OCI-LY3 (cell line): ENCODE results near the gene SLC6A12.

ENCODE experiments used
- H2AFZ ChIP-seq: fragments of 200-600, 300-600 bp; shearing (Covaris generic); 2 replicates; pipeline ENCODE4 v1.6.0; 2014; ENCODE audit warnings: antibody characterized with exemption, low read depth, low read length
- H3K27ac ChIP-seq: fragments of 200-600, 300-600 bp; sonication (generic); 2 replicates; pipeline ENCODE4 v1.5.1; 2014; ENCODE audit warnings: mild to moderate bottlenecking, low read length, moderate library complexity, mixed read lengths
- H3K27me3 ChIP-seq: fragments of 200-600, 300-600 bp; sonication (generic); 2 replicates; pipeline ENCODE4 v1.6.1; 2014; ENCODE audit warnings: low read depth, low read length, mixed read lengths
- H3K36me3 ChIP-seq: fragments of 200-600, 300-600 bp; sonication (generic); replicated peaks from 2 replicates; pipeline ENCODE3; 2014; ENCODE audit warnings: low read depth, low read length, mixed read lengths
- H3K4me1 ChIP-seq: fragments of 300-600, 200-600 bp; sonication (generic); 2 replicates; pipeline ENCODE4 v1.6.1; 2014; ENCODE audit warnings: low read length, mixed read lengths
- H3K4me2 ChIP-seq: fragments of 200-600, 300-600 bp; sonication (generic); 2 replicates; pipeline ENCODE4 v1.6.1; 2014; ENCODE audit warnings: low read length, mixed read lengths
- H3K4me3 ChIP-seq: fragments of 300-600, 200-600 bp; sonication (generic); 2 replicates; pipeline ENCODE4 v1.5.1; 2014; ENCODE audit warnings: antibody characterized with exemption, mild to moderate bottlenecking, low read length, moderate library complexity
- H3K79me2 ChIP-seq: fragments of 300-600, 200-600 bp; shearing (Covaris generic); 2 replicates; pipeline ENCODE4 v1.6.1; 2014; ENCODE audit warnings: mild to moderate bottlenecking, low read length, mixed read lengths
- H3K9ac ChIP-seq: fragments of 300-600, 200-600 bp; shearing (Covaris generic); 2 replicates; pipeline ENCODE4 v1.6.0; 2014; ENCODE audit warnings: mild to moderate bottlenecking, low read length, moderate library complexity
- H3K9me3 ChIP-seq: fragments of 200-600, 300-600 bp; shearing (Covaris generic); 2 replicates; pipeline ENCODE4 v1.6.1; 2014; ENCODE audit warnings: low read length, mixed read lengths; ENCODE audit not compliant: insufficient read depth
- H4K20me1 ChIP-seq: fragments of 200-600, 300-600 bp; sonication (generic); 2 replicates; pipeline ENCODE4 v1.6.1; 2016; ENCODE audit warnings: low read length, mixed read lengths; ENCODE audit not compliant: insufficient read depth
- CTCF ChIP-seq: fragments of 200-600, 300-600 bp; sonication (generic); IDR thresholded peaks from 2 replicates; pipeline ENCODE4 v1.5.1; 2014; ENCODE audit warnings: antibody characterized with exemption, low read length, low read depth
- EZH2phosphoT487 ChIP-seq: fragments of 200-600 bp; shearing (Covaris generic); IDR thresholded peaks from 2 replicates; pipeline ENCODE4 v1.6.1; 2018; ENCODE audit warnings: antibody characterized with exemption, mixed run types, low read depth

Gene SLC6A12

DNA sequence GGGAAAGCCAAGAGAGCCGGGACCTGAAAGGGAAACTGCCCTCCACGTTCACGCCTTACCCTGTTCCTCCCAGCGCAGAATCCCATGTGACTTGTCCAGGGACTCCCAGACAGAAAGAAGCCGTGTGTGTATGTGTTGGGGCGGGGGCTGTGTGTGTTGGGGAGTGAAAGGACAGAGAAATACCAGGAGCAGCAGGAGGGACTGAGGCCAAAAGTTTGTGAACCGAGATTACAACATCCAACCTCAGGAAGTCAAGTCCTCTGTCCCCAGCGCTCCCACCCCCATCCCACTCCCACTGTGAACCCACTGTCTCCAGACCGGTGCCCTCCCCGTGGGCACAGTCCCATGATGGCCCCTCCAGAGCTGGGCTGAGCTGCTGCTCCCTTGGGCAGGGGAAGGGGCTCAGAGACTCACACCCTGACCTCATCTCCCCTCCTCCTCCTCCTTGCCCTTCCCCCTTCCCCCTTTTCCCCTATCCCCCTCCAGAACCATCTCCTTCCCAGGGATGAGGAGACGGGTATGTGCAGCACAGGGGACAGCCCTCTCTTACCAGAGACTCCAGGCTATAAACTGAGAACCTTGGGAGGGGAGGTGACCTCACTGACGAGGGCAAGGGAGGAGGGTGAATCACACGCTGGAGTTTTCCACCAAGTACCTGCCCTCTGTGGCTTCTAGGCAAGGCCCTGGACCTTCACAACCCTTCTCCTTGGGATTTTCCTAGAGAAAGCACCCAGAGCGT lies at the start of gene SLC6A12:
Gene SLC6A12 (minus strand): TSS at position 155 of the 739 bp plus-strand sequence. CDS start 4,171 bp downstream, outside the sequence.
- H3K9ac ChIP-seq = no peak within 1 kb of the TSS; the same call in 1 of the 2 replicates
- no peak within 1 kb of the TSS for H3K27ac ChIP-seq
- no peaks in the 10 kb centered on the region for H4K20me1 ChIP-seq
- TF ChIP-seq CTCF (no peak), EZH2phosphoT487 (no peak)
- peak within 1 kb of the TSS; percentile 73 for H3K4me2 ChIP-seq
- H3K4me3 ChIP-seq = peak within 1 kb of the TSS; percentile 59
- peak within 1 kb of the TSS; percentile 41; the same call in 1 of the 2 replicates for H2AFZ ChIP-seq
- H3K36me3 ChIP-seq = no peaks in the 10 kb centered on the region
- peaks cover 25% of the 10 kb centered on the region for H3K4me1 ChIP-seq
- H3K9me3 ChIP-seq = no peaks in the 10 kb centered on the region
- H3K27me3 ChIP-seq = peaks cover 22% of the 10 kb centered on the region
- H3K79me2 ChIP-seq = no peaks in the 10 kb centered on the region

DNA sequence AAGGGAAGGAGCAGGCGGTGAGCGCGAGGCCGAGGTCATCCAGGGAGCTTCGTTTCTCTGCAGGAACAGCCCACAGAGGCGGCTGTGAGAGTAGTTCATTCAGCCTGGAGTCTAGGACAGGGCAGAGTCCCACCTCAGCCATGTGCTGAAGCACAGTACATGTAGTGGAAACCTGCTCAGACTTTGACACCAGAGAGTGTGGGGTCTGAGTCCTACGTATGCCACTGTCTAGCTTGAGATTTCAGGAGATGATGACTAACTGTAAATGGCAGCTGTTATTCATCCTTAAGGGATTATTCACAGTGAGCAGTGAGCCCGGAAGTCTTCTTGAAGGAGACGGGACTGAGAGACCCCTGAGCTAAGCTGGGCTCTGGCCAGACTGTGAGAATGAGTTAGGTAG lies 49.6 kb upstream of the SLC6A12 start:
- H3K27ac ChIP-seq = no peak overlapping the region
- H3K9ac ChIP-seq = no peak overlapping the region
- TF ChIP-seq CTCF (no peak), EZH2phosphoT487 (no peak)
- no peaks in the 10 kb centered on the region for H3K36me3 ChIP-seq
- no peak overlapping the region for H3K4me3 ChIP-seq
- H4K20me1 ChIP-seq = no peaks in the 10 kb centered on the region
- H3K9me3 ChIP-seq = no peaks in the 10 kb centered on the region
- H3K4me2 ChIP-seq = no peak overlapping the region
- H3K79me2 ChIP-seq = no peaks in the 10 kb centered on the region
- H3K4me1 ChIP-seq = no peaks in the 10 kb centered on the region
- peaks cover 9% of the 10 kb centered on the region; the same call in 1 of the 2 replicates for H3K27me3 ChIP-seq
- H2AFZ ChIP-seq = no peak overlapping the region

DNA sequence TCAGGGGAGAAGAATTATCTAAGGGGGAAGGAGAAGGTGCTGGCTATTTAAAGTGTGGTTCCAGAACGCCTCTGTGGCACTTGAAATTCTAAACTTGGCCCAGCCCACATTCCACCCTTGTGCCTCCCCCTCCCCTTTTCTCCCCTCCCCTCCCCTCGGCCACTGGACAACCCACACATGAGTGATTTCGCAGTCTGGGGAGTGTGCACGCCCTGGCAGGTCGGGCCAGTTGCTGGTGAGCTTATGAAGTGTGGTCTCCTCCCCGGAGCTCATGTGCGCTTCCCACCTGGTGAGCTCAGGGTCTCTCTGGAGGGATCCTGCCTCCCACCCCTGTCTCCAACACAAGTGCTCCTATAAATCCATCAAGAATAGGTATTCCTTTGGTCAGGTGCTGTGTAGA lies 48.9 kb upstream of the SLC6A12 start, which contains the start of gene SLC6A13:
Gene SLC6A13 (minus strand): TSS at position 20 of the 400 bp plus-strand sequence. CDS start 2,784 bp downstream, outside the sequence.
- Histone ChIP-seq H3K36me3 (no peaks in the 10 kb centered on the region), H3K9me3 (no peaks in the 10 kb centered on the region), H2AFZ (no peak within 1 kb of the TSS), H3K9ac (no peak within 1 kb of the TSS), H3K27ac (no peak within 1 kb of the TSS), H3K4me2 (no peak within 1 kb of the TSS), H3K79me2 (no peaks in the 10 kb centered on the region), H3K4me3 (no peak within 1 kb of the TSS), H3K27me3 (peaks cover 17% of the 10 kb centered on the region; the same call in 1 of the 2 replicates), H3K4me1 (no peaks in the 10 kb centered on the region), H4K20me1 (no peaks in the 10 kb centered on the region)
- TF ChIP-seq CTCF (no peak), EZH2phosphoT487 (no peak)

DNA sequence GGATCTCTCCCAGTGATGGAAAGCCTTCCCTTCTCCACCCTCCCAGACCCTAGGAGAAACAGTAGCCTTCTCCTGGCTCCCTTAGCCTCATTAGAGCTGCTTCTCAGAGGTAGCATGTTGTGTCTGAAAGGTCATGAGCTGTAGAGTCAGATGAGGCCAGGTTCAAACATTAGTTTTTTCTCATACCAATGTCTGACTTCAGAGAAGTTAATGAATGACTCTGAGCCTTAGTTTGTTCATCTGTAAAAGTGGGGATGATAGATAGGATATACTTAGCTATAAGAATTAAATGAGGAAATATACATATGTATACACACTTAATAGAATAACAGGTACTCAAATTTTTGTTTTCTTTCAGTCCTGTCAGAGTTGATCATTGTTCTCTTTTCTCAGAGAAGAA lies 48.2 kb upstream of the SLC6A12 start:
- Histone ChIP-seq H3K9me3 (no peaks in the 10 kb centered on the region), H3K27ac (no peak overlapping the region), H3K9ac (no peak overlapping the region), H3K4me3 (no peak overlapping the region), H3K4me1 (no peaks in the 10 kb centered on the region), H3K36me3 (no peaks in the 10 kb centered on the region), H2AFZ (no peak overlapping the region), H3K4me2 (no peak overlapping the region), H3K27me3 (peaks cover 20% of the 10 kb centered on the region; the same call in 1 of the 2 replicates), H4K20me1 (no peaks in the 10 kb centered on the region), H3K79me2 (no peaks in the 10 kb centered on the region)
- no peak for TF ChIP-seq EZH2phosphoT487
- no peak for TF ChIP-seq CTCF
